ENCODE data around the gene ITGB2. TPM values are rescaled to one million over a fixed set of nuclear protein-coding genes. Genes with fewer than 3 reads are reported as not detected.

ITGB2 gene
- total RNA-seq, 1 donor from 2014 or later, result not detected

- H3F3A ChIP-seq (ENCODE audit: low read depth), result peaks cover 15% of the 10 kb centered on the region
- no peaks in the 10 kb centered on the region for H3K36me3 ChIP-seq
These were observed 38.8 kb upstream of the ITGB2 start for GRCh38 chr21:44959376-44960091.

GRCh38 chr21:44958471-44959191 is 37.9 kb upstream of the ITGB2 start:
- Histone ChIP-seq H3F3A (ENCODE audit: low read depth) (peaks cover 15% of the 10 kb centered on the region), H3K4me1 (peaks cover 16% of the 10 kb centered on the region), H3K36me3 (no peaks in the 10 kb centered on the region), H4K20me1 (ENCODE audit: low read depth) (peaks cover 62% of the 10 kb centered on the region), H3K27me3 (no peaks in the 10 kb centered on the region), H2AFZ (replicated peaks) (no peak overlapping the region), H3K79me2 (ENCODE audit: low read depth) (peaks cover 61% of the 10 kb centered on the region), H3K27ac (peak overlapping the region; percentile 51), H3K4me2 (peak overlapping the region; percentile 12), H3K9me3 (ENCODE audit: low read depth) (no peaks in the 10 kb centered on the region), H3K9ac (peak overlapping the region; percentile 9), H3K4me3 (no peak overlapping the region)
- peak overlapping the region; percentile 76 for H3K4me3 Mint-ChIP-seq
- TF ChIP-seq EZH2 (IDR thresholded peaks at IDR 0.05), result no peak
- no peak for TF ChIP-seq EZH2phosphoT487 (IDR thresholded peaks at IDR 0.05)
- TF ChIP-seq CTCF (IDR thresholded peaks at IDR 0.05), result no peak
- peak overlapping the region; percentile 99 for H3K27ac Mint-ChIP-seq
- peaks cover 69% of the 10 kb centered on the region for H3K4me1 Mint-ChIP-seq
- DNase-seq (ENCODE audit: low spot score), result peak; percentile 75
- peaks cover 25% of the 10 kb centered on the region for H3K36me3 Mint-ChIP-seq
- peaks cover 3% of the 10 kb centered on the region for H3K9me3 Mint-ChIP-seq
- H3K27me3 Mint-ChIP-seq (ENCODE audit: insufficient read depth, low read depth), result peaks cover 2% of the 10 kb centered on the region

More at GRCh38 chr21:44959376-44960091, 38.8 kb upstream of the ITGB2 start:
- H2AFZ ChIP-seq (replicated peaks), result no peak overlapping the region
- H3K9ac ChIP-seq, result peak overlapping the region; percentile 9
- Mint-ChIP-seq H3K4me3 (peak overlapping the region; percentile 76), H3K27me3 (ENCODE audit: insufficient read depth, low read depth) (peaks cover 2% of the 10 kb centered on the region), H3K9me3 (peaks cover 8% of the 10 kb centered on the region), H3K4me1 (peaks cover 69% of the 10 kb centered on the region), H3K27ac (peak overlapping the region; percentile 99), H3K36me3 (peaks cover 30% of the 10 kb centered on the region)
- H3K4me3 ChIP-seq, result no peak overlapping the region
- H3K27me3 ChIP-seq, result no peaks in the 10 kb centered on the region
- H3K4me1 ChIP-seq, result peaks cover 16% of the 10 kb centered on the region
- H3K4me2 ChIP-seq, result peak overlapping the region; percentile 12
- no peaks in the 10 kb centered on the region for H3K9me3 ChIP-seq (ENCODE audit: low read depth)
- TF ChIP-seq CTCF (IDR thresholded peaks at IDR 0.05), result no peak
- no peak for TF ChIP-seq EZH2 (IDR thresholded peaks at IDR 0.05)
- no peak for TF ChIP-seq EZH2phosphoT487 (IDR thresholded peaks at IDR 0.05)
- H4K20me1 ChIP-seq (ENCODE audit: low read depth), result peaks cover 57% of the 10 kb centered on the region
- peak overlapping the region; percentile 51 for H3K27ac ChIP-seq
- peaks cover 55% of the 10 kb centered on the region for H3K79me2 ChIP-seq (ENCODE audit: low read depth)
- DNase-seq (ENCODE audit: low spot score), result no peak

- H3K27ac ChIP-seq, result peak overlapping the region; percentile 51
These were observed 37.3 kb upstream of the ITGB2 start for GRCh38 chr21:44957901-44958451.

More at GRCh38 chr21:44957901-44958451, 37.3 kb upstream of the ITGB2 start:
- TF ChIP-seq EZH2phosphoT487 (IDR thresholded peaks at IDR 0.05) (no peak), EZH2 (IDR thresholded peaks at IDR 0.05) (no peak), CTCF (IDR thresholded peaks at IDR 0.05) (no peak)
- H2AFZ ChIP-seq (replicated peaks), result no peak overlapping the region
- H3K36me3 ChIP-seq, result no peaks in the 10 kb centered on the region
- H3K27me3 ChIP-seq, result no peaks in the 10 kb centered on the region
- no peaks in the 10 kb centered on the region for H3K9me3 Mint-ChIP-seq
- peaks cover 2% of the 10 kb centered on the region for H3K27me3 Mint-ChIP-seq (ENCODE audit: insufficient read depth, low read depth)
- H3K27ac Mint-ChIP-seq, result peak overlapping the region; percentile 99
- peak overlapping the region; percentile 57 for H3K4me3 Mint-ChIP-seq
- peaks cover 67% of the 10 kb centered on the region for H4K20me1 ChIP-seq (ENCODE audit: low read depth)
- peaks cover 22% of the 10 kb centered on the region for H3K36me3 Mint-ChIP-seq
- peaks cover 64% of the 10 kb centered on the region for H3K79me2 ChIP-seq (ENCODE audit: low read depth)
- H3K4me1 ChIP-seq, result peaks cover 16% of the 10 kb centered on the region
- DNase-seq (ENCODE audit: low spot score), result no peak
- H3K4me1 Mint-ChIP-seq, result peaks cover 67% of the 10 kb centered on the region
- H3F3A ChIP-seq (ENCODE audit: low read depth), result peaks cover 15% of the 10 kb centered on the region
- H3K9ac ChIP-seq, result no peak overlapping the region
- H3K4me2 ChIP-seq, result peak overlapping the region; percentile 12
- no peaks in the 10 kb centered on the region for H3K9me3 ChIP-seq (ENCODE audit: low read depth)
- H3K4me3 ChIP-seq, result no peak overlapping the region

Measured in neural progenitor cell (in vitro differentiated cells).